Astrocyte of the cerebellum (primary cell): ENCODE measurements around the gene PFKM.

ENCODE experiments used
- DNase-seq: peaks from one replicate; pipeline ENCODE4 v3.0.0-alpha.2; 2011; ENCODE audit warnings: low read depth
- H3K4me3 ChIP-seq: 2 replicates; pipeline ENCODE4 v1.5.1; 2011; ENCODE audit warnings: mild to moderate bottlenecking, low read depth, low read length, moderate library complexity
- CTCF ChIP-seq: IDR thresholded peaks from 2 replicates; pipeline ENCODE4 v1.5.1; 2012; ENCODE audit warnings: low read length, low read depth, moderate library complexity, mild to moderate bottlenecking; ENCODE audit errors: missing control alignments
- in situ Hi-C: cut with HindIII; loops from 2 replicates; pipeline ENCODE4 v1.10.0; 2017; ENCODE audit warnings: low sequenced_read_pairs

PFKM gene

GRCh38 chr12:48126953-48127630 lies 7.9 kb downstream of the PFKM start:
- no peak for TF ChIP-seq CTCF
- no peak overlapping the region for H3K4me3 ChIP-seq
- in situ Hi-C loops = no loop called here
- DNase-seq = no peak

DNA sequence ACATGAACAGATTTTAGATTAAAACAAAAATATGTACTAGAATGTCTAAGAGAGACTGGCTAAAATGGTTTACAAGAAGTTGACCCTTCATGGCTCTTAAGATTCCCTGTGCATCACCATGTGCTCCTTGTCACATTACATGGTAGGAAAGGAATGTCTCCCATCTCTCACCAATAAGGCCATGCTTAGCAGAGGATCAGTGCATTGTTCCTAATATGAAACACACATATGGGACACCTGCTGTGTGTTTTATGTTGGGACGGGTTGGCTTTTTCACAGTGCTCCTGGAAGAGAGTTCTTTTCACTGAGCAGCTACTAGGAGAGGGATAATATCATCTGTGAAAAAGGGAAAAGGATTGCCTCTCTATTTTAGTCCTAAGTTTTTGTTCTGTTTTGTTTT lies 9.6 kb downstream of the PFKM start:
- in situ Hi-C loops = no loop called here
- TF ChIP-seq CTCF = no peak
- no peak overlapping the region for H3K4me3 ChIP-seq
- no peak for DNase-seq

GRCh38 chr12:48129376-48129775 lies 10.2 kb downstream of the PFKM start:
- in situ Hi-C loops = no loop called here
- no peak for DNase-seq
- H3K4me3 ChIP-seq = no peak overlapping the region
- no peak for TF ChIP-seq CTCF

- in situ Hi-C loops = no loop called here
- no peak for TF ChIP-seq CTCF
- DNase-seq = no peak
- no peak overlapping the region for H3K4me3 ChIP-seq
Measured at GRCh38 chr12:48131517-48131916, 12.4 kb downstream of the PFKM start.

DNA sequence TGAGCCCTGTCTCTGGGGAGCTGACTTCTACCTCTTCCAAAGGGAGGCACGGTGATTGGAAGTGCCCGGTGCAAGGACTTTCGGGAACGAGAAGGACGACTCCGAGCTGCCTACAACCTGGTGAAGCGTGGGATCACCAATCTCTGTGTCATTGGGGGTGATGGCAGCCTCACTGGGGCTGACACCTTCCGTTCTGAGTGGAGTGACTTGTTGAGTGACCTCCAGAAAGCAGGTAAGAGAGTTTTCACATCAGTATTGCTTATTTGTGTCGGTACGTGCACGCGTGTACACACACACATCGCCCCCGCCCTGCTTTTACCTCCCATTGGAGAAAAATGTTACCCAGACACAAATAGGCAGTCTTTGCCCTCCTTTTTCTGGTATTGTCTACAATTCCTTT lies 13.7 kb downstream of the PFKM start:
- no peak for TF ChIP-seq CTCF
- in situ Hi-C loops = no loop called here
- no peak for DNase-seq
- H3K4me3 ChIP-seq = no peak overlapping the region

DNA sequence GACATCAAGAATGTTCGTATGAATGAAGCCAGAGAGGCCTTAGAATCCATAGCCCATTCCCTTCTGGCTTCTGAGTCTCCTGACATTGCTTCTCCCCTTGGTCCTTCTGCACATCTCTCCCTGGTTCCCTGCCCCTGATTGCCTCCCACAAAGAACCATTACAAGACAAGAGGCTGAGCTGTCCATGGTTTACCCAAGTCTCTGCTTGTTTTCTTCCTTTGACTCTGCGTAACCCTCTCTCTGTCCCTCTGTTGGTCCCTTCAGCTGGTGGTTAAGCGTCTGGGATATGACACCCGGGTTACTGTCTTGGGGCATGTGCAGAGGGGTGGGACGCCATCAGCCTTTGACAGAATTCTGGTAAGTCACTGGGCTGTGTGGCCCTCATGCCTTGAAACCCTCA lies 15.9 kb downstream of the PFKM start:
- DNase-seq = no peak
- no peak overlapping the region for H3K4me3 ChIP-seq
- no peak for TF ChIP-seq CTCF
- in situ Hi-C loops = no loop called here
